Activated CD4-positive, CD25-positive, alpha-beta regulatory T cell treated with anti-CD3 and anti-CD28 coated beads, Interleukin-2, amount 50 U/mL, for 72 hours (primary cell): Measurements from ENCODE around the gene HAUS7.
"Not testable (repeated sequence)": the region's sequence is repeated elsewhere in the genome, so short reads cannot be mapped to it uniquely, and the experiment has no call there.

ENCODE experiments used
- DNase-seq: peaks from one replicate; pipeline ENCODE4 v3.0.0; 2021

The HAUS7 gene

GRCh38 chrX:153406011-153406410 is 64.4 kb downstream of the HAUS7 start:
- no peak for DNase-seq

DNA sequence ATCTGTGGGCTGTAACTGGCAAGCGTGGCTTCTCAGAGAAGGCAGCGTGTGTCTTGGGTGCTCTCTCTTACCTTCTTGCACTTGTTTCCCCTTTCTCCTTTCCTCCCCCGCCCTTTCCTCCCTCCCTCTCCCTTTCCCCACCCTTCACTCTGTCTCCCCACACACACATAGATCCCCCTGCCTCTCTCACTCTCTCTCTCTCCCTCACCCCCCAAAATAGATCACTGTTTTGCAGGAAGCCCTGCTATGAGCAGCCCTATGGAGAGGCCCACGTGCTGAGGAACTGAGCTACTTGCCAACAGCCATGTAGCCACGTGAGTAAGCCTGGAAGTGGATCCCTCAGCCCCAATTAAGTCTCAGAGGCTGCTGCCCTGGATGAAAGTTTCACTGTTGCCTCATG is 65.0 kb downstream of the HAUS7 start:
- no peak for DNase-seq

- not testable (repeated sequence) for DNase-seq
Observed at GRCh38 chrX:153404333-153404732, 66.0 kb downstream of the HAUS7 start.

- no peak for DNase-seq
Observed at GRCh38 chrX:153401133-153401764, 69.1 kb downstream of the HAUS7 start, which contains the start of gene PNMA6E. Gene PNMA6E, minus strand, starts transcription at chrX:153401350. Its CDS starts 2,501 bp downstream, at chrX:153398849.

DNA sequence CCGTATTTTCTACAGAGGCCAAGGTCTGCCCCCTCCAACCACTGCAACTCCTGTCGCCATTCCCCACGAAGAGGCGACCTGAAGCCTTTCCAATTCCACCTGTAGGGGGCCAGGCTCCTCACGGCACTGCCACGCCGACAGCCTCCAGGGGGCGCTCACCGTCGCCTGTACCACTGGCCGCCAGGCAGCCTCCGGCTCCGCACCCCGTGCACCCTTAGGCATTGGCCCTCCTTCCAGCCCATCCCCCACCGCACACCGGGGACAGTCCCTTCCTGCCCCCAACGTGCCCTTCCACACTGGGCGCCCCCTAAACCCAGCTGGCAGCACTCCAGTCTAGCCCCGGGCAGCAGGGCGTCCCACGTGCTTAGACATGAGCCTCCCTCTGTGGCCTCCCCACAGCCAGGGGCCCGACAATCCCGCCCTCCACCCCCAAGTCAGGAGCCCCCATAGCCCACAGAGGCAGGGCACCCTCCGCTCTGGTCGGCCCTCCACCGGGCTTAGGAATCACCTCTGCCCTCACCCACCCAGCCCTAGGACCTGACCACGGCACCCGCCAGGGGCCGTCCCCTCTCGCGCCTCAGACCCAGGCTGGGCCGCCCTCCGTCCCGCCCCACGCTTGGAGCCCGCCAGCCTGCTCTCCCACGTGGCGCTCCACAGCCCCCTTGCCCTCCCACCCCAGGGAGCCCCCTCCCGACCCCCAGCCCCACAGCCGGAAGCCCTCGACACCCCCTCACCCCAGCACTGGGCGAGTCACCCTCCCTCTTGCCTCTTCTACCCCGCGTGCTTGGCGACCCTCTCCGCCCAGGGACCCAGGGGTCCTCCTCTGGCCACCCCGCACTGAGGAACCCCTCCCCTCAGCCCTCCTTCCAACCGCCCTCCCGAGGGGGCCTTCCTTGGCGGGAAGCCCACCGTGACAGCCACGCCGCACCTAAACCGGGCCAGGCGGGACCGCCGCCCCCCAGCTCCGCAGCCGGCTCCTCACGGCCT is 69.9 kb downstream of the HAUS7 start:
- DNase-seq = peak; percentile 64

GRCh38 chrX:153398275-153398960 is 72.0 kb downstream of the HAUS7 start:
- no peak for DNase-seq
